HepG2 (cell line): ENCODE results near the gene SHE. TPM values are rescaled to one million over a fixed set of nuclear protein-coding genes. Genes with fewer than 3 reads are reported as not detected.

ENCODE experiments used
- ATAC-seq: fragments of 200-7000 bp; cut with Tn5 transposase; 3 replicates; pipeline ENCODE4 v1.9.1; 2020; ENCODE audit warnings: mild to moderate bottlenecking, moderate library complexity
- BruUV-seq: library from RNA; stranded (reverse); fragments of 400-500 nt; replicated peaks from 2 replicates; lab custom pipeline; 2021; lab: Mats Ljungman, UMichigan
- CTCF ChIA-PET: fragments of 300-600 bp; formaldehyde crosslinking; extraction: SDS; loops from one replicate; lab custom pipeline; 2021; ENCODE audit warnings: low total read pairs, inconsistent platforms, low intra/inter-chr PET ratio; lab: Yijun Ruan, JAX
- POLR2A ChIA-PET: fragments of 350-600 bp; sonication (Branson Sonifier 250); formaldehyde crosslinking; loops from one replicate; lab custom pipeline; 2020; ENCODE audit warnings: antibody characterized with exemption, inconsistent platforms; lab: Yijun Ruan, JAX
- DNase-seq: peaks from one replicate; pipeline ENCODE4 v3.0.0-alpha.2; 2015; ENCODE audit warnings: low spot score
- FAIRE-seq: peaks from 3 replicates; lab custom pipeline; 2011; peaks lifted over from hg19 to GRCh38; lab: Jason Lieb, UNC
- H2AFZ ChIP-seq: one replicate; pipeline ENCODE4 v1.6.1; 2011; ENCODE audit warnings: low read length, inconsistent platforms
- H3K27ac ChIP-seq: fragments of 300-600 bp; 3 replicates; pipeline ENCODE4 v1.8.0; 2011; ENCODE audit warnings: mixed run types, mild to moderate bottlenecking, mixed read lengths, low read length, inconsistent platforms; ENCODE audit not compliant: insufficient read depth; ENCODE audit errors: extremely low read length
- H3K27me3 ChIP-seq, 2 experiments: fragments of 200-600 bp in 1 of 2; 2 replicates in 1 of 2; 3 replicates in 1 of 2; pipeline versions ENCODE4 v1.6.0 to v1.8.0; 2011; ENCODE audit warnings: low read length in 2 of 2, mild to moderate bottlenecking in 2 of 2, moderate library complexity in 2 of 2, inconsistent platforms in 1 of 2; ENCODE audit not compliant: insufficient read depth in 2 of 2, control insufficient read depth in 1 of 2
- H3K36me3 ChIP-seq, 2 experiments: fragments of 200-600 bp in 1 of 2; replicated peaks in 1 of 2; 2 replicates in 1 of 2; 3 replicates in 1 of 2; pipeline versions ENCODE4 v1.5.1 to v1.8.0; 2011; ENCODE audit warnings: low read length in 2 of 2, inconsistent platforms in 1 of 2; ENCODE audit not compliant: insufficient read depth in 2 of 2, control insufficient read depth in 1 of 2
- H3K4me1 ChIP-seq: 2 replicates; pipeline ENCODE4 v1.5.1; 2012; ENCODE audit warnings: low read length, inconsistent platforms; ENCODE audit not compliant: insufficient read depth
- H3K4me2 ChIP-seq: 2 replicates; pipeline ENCODE4 v1.6.0; 2011; ENCODE audit warnings: low read depth, low read length, inconsistent platforms
- H3K4me3 ChIP-seq, 3 experiments: fragments of 200-600 bp in 1 of 3; sonication (generic), shearing (Covaris generic) in 1 of 3; replicated peaks in 1 of 3; 2 replicates each; pipeline ENCODE4 v1.5.1; 2011 to 2016; ENCODE audit warnings: low read length in 3 of 3, inconsistent platforms in 2 of 3, low read depth in 2 of 3, mild to moderate bottlenecking in 2 of 3, control low read depth in 1 of 3, mixed read lengths in 1 of 3; ENCODE audit not compliant: insufficient read depth in 1 of 3
- H3K79me2 ChIP-seq: one replicate; pipeline ENCODE4 v1.6.1; 2011; ENCODE audit warnings: low read length, inconsistent platforms; ENCODE audit not compliant: insufficient read depth
- H3K9ac ChIP-seq: 2 replicates; pipeline ENCODE4 v1.6.0; 2011; ENCODE audit warnings: mild to moderate bottlenecking, low read depth, low read length, inconsistent platforms; ENCODE audit not compliant: insufficient read depth
- H3K9me3 ChIP-seq: 2 replicates; pipeline ENCODE4 v1.5.1; 2012; ENCODE audit warnings: mild to moderate bottlenecking, low read length
- H4K20me1 ChIP-seq: 2 replicates; pipeline ENCODE4 v1.6.0; 2011; ENCODE audit warnings: inconsistent platforms, mild to moderate bottlenecking, low read length, moderate library complexity; ENCODE audit not compliant: insufficient read depth
- GTF3A ChIP-seq: sonication (generic); formaldehyde crosslinking; conservative IDR thresholded peaks from 2 replicates; pipeline ENCODE4 v1.4.0; 2020; ENCODE audit warnings: mild to moderate bottlenecking, missing genetic modification reagents
- IKZF4 ChIP-seq: sonication (generic); formaldehyde crosslinking; IDR thresholded peaks from 2 replicates; pipeline ENCODE4 v1.5.1; 2020; ENCODE audit warnings: borderline replicate concordance, mild to moderate bottlenecking, low read depth, missing genetic modification reagents; ENCODE audit errors: not compliant biosample characterization
- MIXL1 ChIP-seq: IDR thresholded peaks from 2 replicates; pipeline ENCODE4 v1.6.1; 2016
- SMARCC2 ChIP-seq: fragments of 450-650 bp; IDR thresholded peaks from 2 replicates; pipeline ENCODE4 v1.6.1; 2017; ENCODE audit warnings: antibody characterized with exemption, mild to moderate bottlenecking
- TBX2 ChIP-seq: sonication (generic); formaldehyde crosslinking; IDR thresholded peaks from 2 replicates; pipeline ENCODE4 v1.5.0; 2020; ENCODE audit warnings: missing genetic modification reagents, mild to moderate bottlenecking, borderline replicate concordance
- U2AF1 ChIP-seq: fragments of 200-400 bp; formaldehyde crosslinking; optimal IDR thresholded peaks from 2 replicates; pipeline ENCODE3; 2017; ENCODE audit warnings: mild to moderate bottlenecking, low read depth, low read length
- WGBS: methylation state at CpG from one replicate; pipeline ENCODE4 v1.1.6; 2017; ENCODE audit warnings: low lambda C conversion rate; 5-methylcytosine and 5-hydroxymethylcytosine counted together
- in situ Hi-C: cut with HindIII; loops from 2 replicates; pipeline ENCODE4 v1.10.0; 2017; ENCODE audit warnings: low pct_unique_long_range_greater_than_20kb; ENCODE audit not compliant: extremely low pct_ligation_motif_present
- intact Hi-C: fragments of 100-400 bp; cut with micrococcal nuclease; formaldehyde crosslinking; loops from one replicate; pipeline ENCODE4 v1.10.0; 2022; ENCODE audit not compliant: unreplicated experiment
- polyA plus RNA-seq, 8 experiments: library from polyadenylated mRNA; depleted of rRNA in 3 of 8; stranded (reverse) in 7 of 8; unstranded in 1 of 8; fragments of >200 nt; fragmentation: Illumina TruSeq in 4 of 8; extraction: Trizol in 4 of 8; gene quantifications; 2 replicates each; pipeline versions ENCODE4 v1.2.1 to v1.2.3, GENCODE V29; 2011 to 2016; ENCODE audit warnings: low read depth in 4 of 8, missing spikeins in 1 of 8, mixed read lengths in 1 of 8; ENCODE audit not compliant: insufficient read depth in 1 of 8
- total RNA-seq, 5 experiments: library from RNA; depleted of rRNA; stranded (reverse); fragments of >200 nt; fragmentation: Illumina TruSeq; extraction: Trizol; gene quantifications; 2 replicates each; pipeline ENCODE4 v1.2.3, GENCODE V29; 2016; ENCODE audit warnings: low read depth in 1 of 5
- TF ChIP-seq, protein P1 (sequence below): sonication (generic); formaldehyde crosslinking; conservative IDR thresholded peaks from 2 replicates; pipeline ENCODE4 v1.4.0; 2020; ENCODE audit warnings: mild to moderate bottlenecking, missing genetic modification reagents, moderate library complexity
- TF ChIP-seq, protein P2 (sequence below), 2 experiments: fragments of 450-650 bp in 1 of 2; sonication (generic) in 1 of 2; formaldehyde crosslinking; IDR thresholded peaks; 2 replicates each; pipeline versions ENCODE4 v1.5.0 to v1.8.0; 2020 to 2022; ENCODE audit warnings: mild to moderate bottlenecking in 1 of 2, missing genetic modification reagents in 1 of 2
- TF ChIP-seq, protein P3 (sequence below): sonication (generic); formaldehyde crosslinking; IDR thresholded peaks from 2 replicates; pipeline ENCODE4 v1.8.0; 2022; ENCODE audit warnings: mild to moderate bottlenecking, missing genetic modification reagents, moderate library complexity
- TF ChIP-seq, protein P4 (sequence below): sonication (generic); formaldehyde crosslinking; conservative IDR thresholded peaks from 2 replicates; pipeline ENCODE4 v1.8.0; 2022; ENCODE audit warnings: low read depth, missing genetic modification reagents

SHE gene
- total and polyA plus RNA-seq, 2 of the 13 experiments (the other 11 are each of a cell fraction or from before 2014, with no cell fraction given), result not detected

DNA sequence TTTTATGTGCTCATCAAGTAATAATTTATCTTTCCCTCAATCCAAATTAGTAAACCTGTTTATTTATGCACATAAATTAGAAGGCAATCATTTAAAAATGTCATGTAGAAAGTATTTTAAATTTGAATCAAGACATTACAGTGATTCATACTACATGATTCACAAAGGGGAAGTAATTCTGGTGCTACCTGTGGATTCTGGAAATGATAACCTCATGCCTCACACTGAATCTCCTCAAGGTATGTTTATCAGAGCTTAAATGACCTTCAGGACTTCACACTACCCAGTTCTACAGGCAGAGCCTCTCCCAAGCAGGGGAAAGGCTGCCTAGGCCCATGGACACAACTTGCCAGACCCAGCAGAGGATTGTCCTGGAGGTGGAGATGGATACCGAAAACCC, 25.4 kb downstream of the SHE start (continued):
- TF ChIP-seq, protein P1, sequence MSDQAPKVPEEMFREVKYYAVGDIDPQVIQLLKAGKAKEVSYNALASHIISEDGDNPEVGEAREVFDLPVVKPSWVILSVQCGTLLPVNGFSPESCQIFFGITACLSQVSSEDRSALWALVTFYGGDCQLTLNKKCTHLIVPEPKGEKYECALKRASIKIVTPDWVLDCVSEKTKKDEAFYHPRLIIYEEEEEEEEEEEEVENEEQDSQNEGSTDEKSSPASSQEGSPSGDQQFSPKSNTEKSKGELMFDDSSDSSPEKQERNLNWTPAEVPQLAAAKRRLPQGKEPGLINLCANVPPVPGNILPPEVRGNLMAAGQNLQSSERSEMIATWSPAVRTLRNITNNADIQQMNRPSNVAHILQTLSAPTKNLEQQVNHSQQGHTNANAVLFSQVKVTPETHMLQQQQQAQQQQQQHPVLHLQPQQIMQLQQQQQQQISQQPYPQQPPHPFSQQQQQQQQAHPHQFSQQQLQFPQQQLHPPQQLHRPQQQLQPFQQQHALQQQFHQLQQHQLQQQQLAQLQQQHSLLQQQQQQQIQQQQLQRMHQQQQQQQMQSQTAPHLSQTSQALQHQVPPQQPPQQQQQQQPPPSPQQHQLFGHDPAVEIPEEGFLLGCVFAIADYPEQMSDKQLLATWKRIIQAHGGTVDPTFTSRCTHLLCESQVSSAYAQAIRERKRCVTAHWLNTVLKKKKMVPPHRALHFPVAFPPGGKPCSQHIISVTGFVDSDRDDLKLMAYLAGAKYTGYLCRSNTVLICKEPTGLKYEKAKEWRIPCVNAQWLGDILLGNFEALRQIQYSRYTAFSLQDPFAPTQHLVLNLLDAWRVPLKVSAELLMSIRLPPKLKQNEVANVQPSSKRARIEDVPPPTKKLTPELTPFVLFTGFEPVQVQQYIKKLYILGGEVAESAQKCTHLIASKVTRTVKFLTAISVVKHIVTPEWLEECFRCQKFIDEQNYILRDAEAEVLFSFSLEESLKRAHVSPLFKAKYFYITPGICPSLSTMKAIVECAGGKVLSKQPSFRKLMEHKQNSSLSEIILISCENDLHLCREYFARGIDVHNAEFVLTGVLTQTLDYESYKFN (CRISPR knock-in tag), result no peak
- TF ChIP-seq, all 625 proteins: peak for 0

DNA sequence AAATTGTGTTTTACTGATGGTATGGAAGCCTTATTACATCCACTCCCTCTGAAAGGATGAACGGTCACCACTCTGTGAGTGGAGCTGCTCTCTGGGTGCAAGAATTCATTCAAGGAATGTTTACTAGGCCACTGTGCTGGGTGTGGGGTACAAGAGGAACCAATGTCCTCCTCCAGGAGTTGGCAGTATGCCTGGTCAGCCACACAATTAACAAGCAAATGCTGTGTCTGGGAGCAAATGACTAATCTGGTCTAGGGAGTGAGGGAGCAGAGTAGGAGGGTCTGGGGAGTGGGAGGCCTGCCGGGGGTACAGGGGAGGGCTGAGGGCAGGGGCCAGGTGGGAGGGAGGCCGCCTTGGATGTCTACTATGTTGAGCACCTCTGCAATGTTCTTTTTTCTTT, 27.4 kb downstream of the SHE start:
- CTCF ChIA-PET, result no interaction called here
- in situ Hi-C loops, result no loop called here
- POLR2A ChIA-PET, result no interaction called here

More for the DNA sequence above, 27.4 kb downstream of the SHE start:
- TF ChIP-seq, protein P2, sequence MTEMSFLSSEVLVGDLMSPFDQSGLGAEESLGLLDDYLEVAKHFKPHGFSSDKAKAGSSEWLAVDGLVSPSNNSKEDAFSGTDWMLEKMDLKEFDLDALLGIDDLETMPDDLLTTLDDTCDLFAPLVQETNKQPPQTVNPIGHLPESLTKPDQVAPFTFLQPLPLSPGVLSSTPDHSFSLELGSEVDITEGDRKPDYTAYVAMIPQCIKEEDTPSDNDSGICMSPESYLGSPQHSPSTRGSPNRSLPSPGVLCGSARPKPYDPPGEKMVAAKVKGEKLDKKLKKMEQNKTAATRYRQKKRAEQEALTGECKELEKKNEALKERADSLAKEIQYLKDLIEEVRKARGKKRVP (CRISPR knock-in tag; IDR thresholded peaks at IDR 0.05), result no peak
- TF ChIP-seq, protein P3, sequence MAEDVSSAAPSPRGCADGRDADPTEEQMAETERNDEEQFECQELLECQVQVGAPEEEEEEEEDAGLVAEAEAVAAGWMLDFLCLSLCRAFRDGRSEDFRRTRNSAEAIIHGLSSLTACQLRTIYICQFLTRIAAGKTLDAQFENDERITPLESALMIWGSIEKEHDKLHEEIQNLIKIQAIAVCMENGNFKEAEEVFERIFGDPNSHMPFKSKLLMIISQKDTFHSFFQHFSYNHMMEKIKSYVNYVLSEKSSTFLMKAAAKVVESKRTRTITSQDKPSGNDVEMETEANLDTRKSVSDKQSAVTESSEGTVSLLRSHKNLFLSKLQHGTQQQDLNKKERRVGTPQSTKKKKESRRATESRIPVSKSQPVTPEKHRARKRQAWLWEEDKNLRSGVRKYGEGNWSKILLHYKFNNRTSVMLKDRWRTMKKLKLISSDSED (CRISPR knock-in tag), result no peak
- TF ChIP-seq U2AF1, result no peak
- no peak for TF ChIP-seq TBX2 (CRISPR knock-in tag)
- TF ChIP-seq MIXL1 (CRISPR knock-in tag), result no peak
- TF ChIP-seq, protein P4, sequence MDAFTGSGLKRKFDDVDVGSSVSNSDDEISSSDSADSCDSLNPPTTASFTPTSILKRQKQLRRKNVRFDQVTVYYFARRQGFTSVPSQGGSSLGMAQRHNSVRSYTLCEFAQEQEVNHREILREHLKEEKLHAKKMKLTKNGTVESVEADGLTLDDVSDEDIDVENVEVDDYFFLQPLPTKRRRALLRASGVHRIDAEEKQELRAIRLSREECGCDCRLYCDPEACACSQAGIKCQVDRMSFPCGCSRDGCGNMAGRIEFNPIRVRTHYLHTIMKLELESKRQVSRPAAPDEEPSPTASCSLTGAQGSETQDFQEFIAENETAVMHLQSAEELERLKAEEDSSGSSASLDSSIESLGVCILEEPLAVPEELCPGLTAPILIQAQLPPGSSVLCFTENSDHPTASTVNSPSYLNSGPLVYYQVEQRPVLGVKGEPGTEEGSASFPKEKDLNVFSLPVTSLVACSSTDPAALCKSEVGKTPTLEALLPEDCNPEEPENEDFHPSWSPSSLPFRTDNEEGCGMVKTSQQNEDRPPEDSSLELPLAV (CRISPR knock-in tag), result no peak
- no peak for TF ChIP-seq GTF3A (CRISPR knock-in tag)
- no peak for TF ChIP-seq SMARCC2
- TF ChIP-seq IKZF4 (CRISPR knock-in tag), result no peak
- ATAC-seq (no peak), FAIRE-seq (no peak), DNase-seq (peak; percentile 51)
- no peaks in the 10 kb centered on the region for H3K27me3 ChIP-seq
- no peak overlapping the region for H3K4me3 ChIP-seq
- intact Hi-C loops, result no loop called here
- WGBS, result 5% methylated on average over 3 of the region's 3 CpGs
- no peak overlapping the region for H3K9ac ChIP-seq
- no peaks in the 10 kb centered on the region for H3K9me3 ChIP-seq
- no TSS peak for BruUV-seq
- H3K36me3 ChIP-seq, result no peaks in the 10 kb centered on the region
- no peaks in the 10 kb centered on the region for H3K79me2 ChIP-seq
- H4K20me1 ChIP-seq, result no peaks in the 10 kb centered on the region
- no peak overlapping the region for H3K4me2 ChIP-seq
- peaks cover 30% of the 10 kb centered on the region for H3K4me1 ChIP-seq
- H3K27ac ChIP-seq, result no peak overlapping the region
- H2AFZ ChIP-seq, result no peak overlapping the region
